K562 (cell line): ENCODE results near the gene FAM240A.

ENCODE experiments used
- BACH1 ChIP-seq: fragments of 200-800 bp; sonication (Bioruptor generic); IDR thresholded peaks from 2 replicates; pipeline ENCODE4 v1.6.1; 2016; ENCODE audit warnings: missing genetic modification characterization, missing compliant biosample characterization
- BRD4 ChIP-seq: fragments of 200-600 bp; sonication (generic); IDR thresholded peaks from 2 replicates; pipeline ENCODE4 v1.6.1; 2017; ENCODE audit warnings: inconsistent platforms
- CTCF ChIP-seq, 3 experiments: IDR thresholded peaks in 2 of 3; conservative IDR thresholded peaks in 1 of 3; 2 replicates each; pipeline ENCODE4 v1.5.1; 2011 to 2012; ENCODE audit warnings: low read length in 3 of 3, mild to moderate bottlenecking in 3 of 3, control low read depth in 2 of 3, improper control_type of control experiment in 1 of 3, inconsistent platforms in 1 of 3, low read depth in 1 of 3, mixed read lengths in 1 of 3, moderate library complexity in 1 of 3; ENCODE audit not compliant: insufficient read depth in 2 of 3
- EHMT2 ChIP-seq: fragments of 450-650 bp; IDR thresholded peaks from 2 replicates; pipeline ENCODE4 v1.6.1; 2018; ENCODE audit warnings: antibody characterized with exemption
- EP300 ChIP-seq: IDR thresholded peaks from 2 replicates; pipeline ENCODE4 v1.6.1; 2012; ENCODE audit warnings: low read length, improper control_type of control experiment
- GTF2A2 ChIP-seq: IDR thresholded peaks from 2 replicates; pipeline ENCODE4 v1.6.1; 2016; ENCODE audit warnings: mild to moderate bottlenecking, missing genetic modification characterization, missing compliant biosample characterization
- HDGF ChIP-seq: fragments of 450-650 bp; IDR thresholded peaks from 2 replicates; pipeline ENCODE4 v1.6.1; 2016
- MYC ChIP-seq, 2 experiments: fragments of 250-450 bp in 1 of 2; sonication (Bioruptor Pico) in 1 of 2; IDR thresholded peaks; 2 replicates each; pipeline versions ENCODE4 v1.5.1 to v1.6.1; 2012 to 2021; ENCODE audit warnings: low read depth in 2 of 2, borderline replicate concordance in 1 of 2, improper control_type of control experiment in 1 of 2, low read length in 1 of 2, mild to moderate bottlenecking in 1 of 2, moderate library complexity in 1 of 2
- PHF21A ChIP-seq: fragments of 450-650 bp; IDR thresholded peaks from 2 replicates; pipeline ENCODE4 v1.6.1; 2017; ENCODE audit warnings: low read depth, borderline replicate concordance
- POU5F1 ChIP-seq: fragments of 150-350 bp; IDR thresholded peaks from 2 replicates; pipeline ENCODE4 v1.6.1; 2014; ENCODE audit warnings: borderline replicate concordance, low read length, low read depth, mild to moderate bottlenecking; ENCODE audit not compliant: partially characterized antibody
- STAT5B ChIP-seq: fragments of 250-450 bp; sonication (Bioruptor Pico); IDR thresholded peaks from 2 replicates; pipeline ENCODE4 v1.8.0; 2021; ENCODE audit warnings: mild to moderate bottlenecking, inconsistent platforms
- STAT6 ChIP-seq: sonication (generic); formaldehyde crosslinking; IDR thresholded peaks from 2 replicates; pipeline ENCODE4 v1.8.1; 2023; ENCODE audit warnings: mild to moderate bottlenecking, missing genetic modification reagents
- THAP7 ChIP-seq: fragments of 250-450 bp; sonication (Bioruptor Pico); IDR thresholded peaks from 2 replicates; pipeline ENCODE4 v1.5.0; 2021
- ZBTB12 ChIP-seq: fragments of 250-450 bp; sonication (Bioruptor Pico); IDR thresholded peaks from 2 replicates; pipeline ENCODE4 v1.4.0; 2020

GRCh38 chr3:46614431-46614830 is 2.1 kb downstream of the FAM240A start:
- no peak for TF ChIP-seq EHMT2
- no peak for TF ChIP-seq GTF2A2
- no peak for TF ChIP-seq ZBTB12
- TF ChIP-seq CTCF (IDR thresholded peaks at IDR 0.05 in 2 of 3, conservative IDR thresholded peaks at IDR 0.05 in 1 of 3; ENCODE audit: insufficient read depth in 2 of 3, low read depth in 1 of 3, low read length in 3 of 3): no peak
- TF ChIP-seq HDGF: no peak
- TF ChIP-seq EP300: no peak
- TF ChIP-seq THAP7 (CRISPR knock-in tag): no peak
- TF ChIP-seq STAT5B (CRISPR knock-in tag): no peak
- TF ChIP-seq BACH1 (tag): no peak
- TF ChIP-seq POU5F1: no peak
- no peak for TF ChIP-seq BRD4
- no peak for TF ChIP-seq PHF21A
- no peak for TF ChIP-seq STAT6 (CRISPR knock-in tag)
- TF ChIP-seq MYC (IDR thresholded peaks at IDR 0.05; ENCODE audit: low read depth, low read length): no peak
- TF ChIP-seq MYC (CRISPR knock-in tag; IDR thresholded peaks at IDR 0.05; ENCODE audit: borderline replicate concordance, low read depth): no peak
